ENCODE measurements around the gene HAGH. TPM values are rescaled to one million over a fixed set of nuclear protein-coding genes. Genes with fewer than 3 reads are reported as not detected.

Gene HAGH
- total and polyA plus RNA-seq, 10 of the 15 experiments (the other 5 are each of a cell fraction or from before 2014, with no cell fraction given): 2.0 to 50.1 (median 22.4) TPM

GRCh38 chr16:1771188-1771863, 55.3 kb downstream of the HAGH start, which contains the start of gene NME3 (continued):
- TF ChIP-seq ZNF687 (IDR thresholded peaks at IDR 0.05): 0 out of 2 replicates have a peak, but pooled peaks have one; percentile 21
- TF ChIP-seq MYB (IDR thresholded peaks at IDR 0.05; ENCODE audit: borderline replicate concordance, low read depth, low read length): no peak
- no peak for TF ChIP-seq NFIC (IDR thresholded peaks at IDR 0.05; ENCODE audit: low read depth, low read length)
- TF ChIP-seq E2F8 (IDR thresholded peaks at IDR 0.05; ENCODE audit: low read depth, partially characterized antibody): no peak
- no peak for TF ChIP-seq ESRRA (IDR thresholded peaks at IDR 0.05; ENCODE audit: low read length)
- no peak for TF ChIP-seq MYC (IDR thresholded peaks at IDR 0.05; ENCODE audit: insufficient read depth, insufficient read length, insufficient replicate concordance, low read length, severe bottlenecking)
- no peak for TF ChIP-seq MEF2A (IDR thresholded peaks at IDR 0.05; ENCODE audit: insufficient read depth, low read depth, low read length)
- no peak for TF ChIP-seq ZNF384 (IDR thresholded peaks at IDR 0.05; ENCODE audit: borderline replicate concordance, low read depth, low read length)
- no peak for TF ChIP-seq KAT2A (conservative IDR thresholded peaks at IDR 0.05; ENCODE audit: control insufficient read depth, low read depth, low read length)
- TF ChIP-seq MEF2B (IDR thresholded peaks at IDR 0.05; ENCODE audit: partially characterized antibody, poor library complexity, severe bottlenecking): no peak
- no peak for TF ChIP-seq MAX (IDR thresholded peaks at IDR 0.05; ENCODE audit: low read depth, low read length)
- no peak for TF ChIP-seq ZSCAN29 (IDR thresholded peaks at IDR 0.05)
- no peak for TF ChIP-seq GABPA (IDR thresholded peaks at IDR 0.05; ENCODE audit: low read depth)
- TF ChIP-seq IKZF2 (IDR thresholded peaks at IDR 0.05): no peak
- TF ChIP-seq FOS (IDR thresholded peaks at IDR 0.05; ENCODE audit: borderline replicate concordance, extremely low read depth, insufficient read length): no peak
- no peak for TF ChIP-seq ZNF217 (IDR thresholded peaks at IDR 0.05)
- no peak for TF ChIP-seq E2F4 (IDR thresholded peaks at IDR 0.05; ENCODE audit: low read depth, low read length)
- no peak for TF ChIP-seq CEBPB (IDR thresholded peaks at IDR 0.05; ENCODE audit: borderline replicate concordance in 1 of 2, low read depth in 2 of 2, low read length in 2 of 2)
- TF ChIP-seq FOXK2 (IDR thresholded peaks at IDR 0.05): no peak
- TF ChIP-seq ZBED1 (IDR thresholded peaks at IDR 0.05; ENCODE audit: borderline replicate concordance): no peak
- TF ChIP-seq IRF3 (IDR thresholded peaks at IDR 0.05): no peak
